WTC11 (cell line): ENCODE measurements around the gene TAOK2. TPM values are rescaled to one million over a fixed set of nuclear protein-coding genes. Genes with fewer than 3 reads are reported as not detected.

Source experiments
- ATAC-seq: fragments of 200-7000 bp; cut with Tn5 transposase; 2 replicates; pipeline ENCODE4 v1.10.0; 2021; ENCODE audit warnings: mild to moderate bottlenecking, moderate library complexity
- CTCF ChIA-PET: fragments of 300-600 bp; sonication (Branson Sonifier 250); formaldehyde crosslinking; loops from one replicate; lab custom pipeline; 2021; ENCODE audit warnings: antibody characterized with exemption; lab: Charles Lee
- POLR2A ChIA-PET: fragments of 350-600 bp; sonication (Branson Sonifier 250); formaldehyde crosslinking; loops from one replicate; lab custom pipeline; 2021; ENCODE audit warnings: antibody characterized with exemption; lab: Charles Lee
- DNase-seq: peaks from one replicate; pipeline ENCODE4 v3.0.0; 2021; ENCODE audit warnings: low spot score
- H3K27ac Mint-ChIP-seq: 2 replicates; pipeline ENCODE4 v1.8.0; 2021; ENCODE audit warnings: mixed read lengths
- H3K27me3 Mint-ChIP-seq: 2 replicates; pipeline ENCODE4 v1.8.0; 2021; ENCODE audit warnings: low read depth, mild to moderate bottlenecking, moderate library complexity, mixed read lengths
- H3K36me3 Mint-ChIP-seq: 2 replicates; pipeline ENCODE4 v1.8.0; 2021; ENCODE audit warnings: mixed read lengths
- H3K4me1 Mint-ChIP-seq: 2 replicates; pipeline ENCODE4 v1.8.0; 2022; ENCODE audit warnings: mixed read lengths
- H3K4me3 Mint-ChIP-seq: 2 replicates; pipeline ENCODE4 v1.8.0; 2021; ENCODE audit warnings: mild to moderate bottlenecking, moderate library complexity, mixed read lengths
- H3K9me3 Mint-ChIP-seq: 2 replicates; pipeline ENCODE4 v1.8.0; 2021; ENCODE audit warnings: mixed read lengths
- AFF4 ChIP-seq: sonication (generic); formaldehyde crosslinking; IDR thresholded peaks from 2 replicates; pipeline ENCODE4 v1.8.1; 2023; ENCODE audit warnings: mild to moderate bottlenecking, missing genetic modification reagents, borderline replicate concordance
- AR ChIP-seq: fragments of 250-450 bp; sonication (Bioruptor Pico); IDR thresholded peaks from 2 replicates; pipeline ENCODE4 v1.9.0; 2021; ENCODE audit warnings: mild to moderate bottlenecking
- ATF2 ChIP-seq: sonication (generic); formaldehyde crosslinking; IDR thresholded peaks from 2 replicates; pipeline ENCODE4 v1.8.1; 2022; ENCODE audit warnings: low read depth, missing genetic modification reagents, borderline replicate concordance
- CBFB ChIP-seq: sonication (generic); formaldehyde crosslinking; IDR thresholded peaks from 2 replicates; pipeline ENCODE4 v1.8.1; 2022; ENCODE audit warnings: mild to moderate bottlenecking, low read depth, missing genetic modification reagents
- CDX4 ChIP-seq: fragments of 250-450 bp; sonication (Bioruptor Pico); IDR thresholded peaks from 2 replicates; pipeline ENCODE4 v1.9.0; 2021; ENCODE audit warnings: moderate library complexity, mild to moderate bottlenecking, inconsistent platforms, borderline replicate concordance
- E2F1 ChIP-seq: sonication (generic); formaldehyde crosslinking; IDR thresholded peaks from 2 replicates; pipeline ENCODE4 v1.8.0; 2022; ENCODE audit warnings: mild to moderate bottlenecking, missing genetic modification reagents
- FOXK1 ChIP-seq: sonication (generic); formaldehyde crosslinking; IDR thresholded peaks from 2 replicates; pipeline ENCODE4 v1.8.0; 2022; ENCODE audit warnings: mild to moderate bottlenecking, moderate library complexity, missing genetic modification reagents
- JAZF1 ChIP-seq: fragments of 250-450 bp; sonication (Bioruptor Pico); IDR thresholded peaks from 2 replicates; pipeline ENCODE4 v1.9.0; 2021; ENCODE audit warnings: moderate library complexity, mild to moderate bottlenecking, inconsistent platforms
- KAT7 ChIP-seq: sonication (generic); formaldehyde crosslinking; IDR thresholded peaks from 2 replicates; pipeline ENCODE4 v1.8.1; 2023; ENCODE audit warnings: missing genetic modification reagents, mild to moderate bottlenecking, borderline replicate concordance
- MYBL2 ChIP-seq: sonication (generic); formaldehyde crosslinking; IDR thresholded peaks from 2 replicates; pipeline ENCODE4 v1.8.1; 2023; ENCODE audit warnings: mild to moderate bottlenecking, moderate library complexity, missing genetic modification reagents
- NFE2L1 ChIP-seq: sonication (generic); formaldehyde crosslinking; IDR thresholded peaks from 2 replicates; pipeline ENCODE4 v1.8.1; 2023; ENCODE audit warnings: missing genetic modification reagents
- NR1H2 ChIP-seq: sonication (generic); formaldehyde crosslinking; IDR thresholded peaks from 2 replicates; pipeline ENCODE4 v1.9.0; 2021; ENCODE audit warnings: mild to moderate bottlenecking, moderate library complexity, missing genetic modification reagents
- ZBTB21 ChIP-seq: sonication (generic); formaldehyde crosslinking; IDR thresholded peaks from 2 replicates; pipeline ENCODE4 v1.8.1; 2023; ENCODE audit warnings: mild to moderate bottlenecking, missing genetic modification reagents, borderline replicate concordance
- ZNF219 ChIP-seq: sonication (generic); formaldehyde crosslinking; IDR thresholded peaks from 2 replicates; pipeline ENCODE4 v1.8.0; 2023; ENCODE audit warnings: missing genetic modification reagents, mild to moderate bottlenecking, borderline replicate concordance
- ZNF232 ChIP-seq: sonication (generic); formaldehyde crosslinking; IDR thresholded peaks from 2 replicates; pipeline ENCODE4 v1.8.0; 2022; ENCODE audit warnings: mild to moderate bottlenecking, missing genetic modification reagents
- ZNF263 ChIP-seq: sonication (generic); formaldehyde crosslinking; IDR thresholded peaks from 2 replicates; pipeline ENCODE4 v1.8.1; 2022; ENCODE audit warnings: low read depth, mild to moderate bottlenecking, moderate library complexity, missing genetic modification reagents
- ZNF396 ChIP-seq: fragments of 250-450 bp; sonication (Bioruptor Pico); IDR thresholded peaks from 2 replicates; pipeline ENCODE4 v1.8.0; 2021; ENCODE audit warnings: mild to moderate bottlenecking, moderate library complexity, borderline replicate concordance
- ZNF423 ChIP-seq: fragments of 250-450 bp; sonication (Bioruptor Pico); IDR thresholded peaks from 2 replicates; pipeline ENCODE4 v2.1.2; 2022; ENCODE audit warnings: mild to moderate bottlenecking, moderate library complexity
- ZNF532 ChIP-seq: fragments of 250-450 bp; sonication (Bioruptor Pico); IDR thresholded peaks from 2 replicates; pipeline ENCODE4 v1.9.0; 2021; ENCODE audit warnings: mild to moderate bottlenecking, borderline replicate concordance
- total RNA-seq: library from RNA; stranded (reverse); gene quantifications from 3 replicates; pipeline ENCODE4 v1.2.3, GENCODE V29; 2021

TAOK2 gene
- total RNA-seq, 1 experiment from 2014 or later = 42.4 TPM

- TF ChIP-seq CBFB (no peak), ZNF219 (CRISPR knock-in tag) (no peak), ZNF532 (no peak), ATF2 (CRISPR knock-in tag) (no peak), ZBTB21 (CRISPR knock-in tag) (no peak), FOXK1 (CRISPR knock-in tag) (no peak), JAZF1 (CRISPR knock-in tag) (no peak), AR (no peak), MYBL2 (CRISPR knock-in tag) (no peak), ZNF263 (CRISPR knock-in tag) (no peak), E2F1 (CRISPR knock-in tag) (no peak), ZNF232 (CRISPR knock-in tag) (no peak), NR1H2 (CRISPR knock-in tag) (no peak), ZNF396 (CRISPR knock-in tag) (no peak), KAT7 (CRISPR knock-in tag) (no peak)
- Mint-ChIP-seq H3K4me3 (no peak overlapping the region), H3K36me3 (peaks cover 62% of the 10 kb centered on the region), H3K27ac (no peak overlapping the region), H3K27me3 (no peaks in the 10 kb centered on the region), H3K4me1 (no peaks in the 10 kb centered on the region), H3K9me3 (no peaks in the 10 kb centered on the region)
- ATAC-seq = no peak
- ChIA-PET CTCF (interaction anchor here (0.7 to 1.2 kb wide), 2 partner anchors 12 to 24 kb away, joined by 3 to 4 read pairs; partner anchors contain the start of gene TAOK2), POLR2A (interaction anchor here (0.6 kb wide), 1 partner anchor 13 kb away, joined by 4 read pairs; no protein-coding TSS in a partner anchor)
- no peak for DNase-seq
Observed at GRCh38 chr16:29985271-29985811, 11.7 kb downstream of the TAOK2 start.

- no peaks in the 10 kb centered on the region for H3K9me3 Mint-ChIP-seq
- DNase-seq = no peak
- no peaks in the 10 kb centered on the region for H3K4me1 Mint-ChIP-seq
- ATAC-seq = no peak
- ChIA-PET POLR2A (no interaction called here), CTCF (interaction anchor here (1.2 kb wide), 1 partner anchor 13 kb away, joined by 4 read pairs; the partner anchor contains the start of gene TAOK2)
- no peak overlapping the region for H3K27ac Mint-ChIP-seq
- no peaks in the 10 kb centered on the region for H3K27me3 Mint-ChIP-seq
- peaks cover 57% of the 10 kb centered on the region for H3K36me3 Mint-ChIP-seq
- H3K4me3 Mint-ChIP-seq = no peak overlapping the region
- TF ChIP-seq NFE2L1 (CRISPR knock-in tag) = no peak
- TF ChIP-seq JAZF1 (CRISPR knock-in tag) = no peak
- no peak for TF ChIP-seq ZNF423 (CRISPR knock-in tag)
- no peak for TF ChIP-seq AFF4 (CRISPR knock-in tag)
- TF ChIP-seq CDX4 (CRISPR knock-in tag) = no peak
Observed at GRCh38 chr16:29986231-29986630, 12.6 kb downstream of the TAOK2 start.
